AG04449 (cell line): ENCODE data around the gene PRKAR2B.
A peak's percentile ranks its signal among the peaks of the same experiment; 100 is the strongest.

Experiments
- CTCF ChIA-PET: fragments of 350-600 bp; formaldehyde crosslinking; extraction: SDS; loops from one replicate; lab custom pipeline; 2021; ENCODE audit warnings: antibody characterized with exemption; lab: Yijun Ruan, JAX
- POLR2A ChIA-PET: fragments of 400-600, 350-600 bp; formaldehyde crosslinking; extraction: SDS; loops from one replicate; lab custom pipeline; 2020; ENCODE audit warnings: antibody characterized with exemption, inconsistent platforms; lab: Yijun Ruan, JAX
- DNase-seq: peaks from one replicate; pipeline ENCODE4 v3.0.0-alpha.2; 2010; ENCODE audit warnings: low read depth, low spot score
- H3K4me3 ChIP-seq: 2 replicates; pipeline ENCODE4 v1.5.1; 2011; ENCODE audit warnings: low read depth, mild to moderate bottlenecking, control low read depth, low read length
- CTCF ChIP-seq: IDR thresholded peaks from one replicate; pipeline ENCODE4 v1.5.1; 2011; ENCODE audit warnings: mild to moderate bottlenecking, moderate library complexity, low read length, control low read depth, inconsistent platforms; ENCODE audit not compliant: insufficient read depth; ENCODE audit errors: missing control alignments

The PRKAR2B gene

GRCh38 chr7:107161415-107161814 is 116.9 kb downstream of the PRKAR2B start:
- no peak for TF ChIP-seq CTCF
- H3K4me3 ChIP-seq, result no peak overlapping the region
- ChIA-PET POLR2A (no interaction called here), CTCF (interaction anchor here (1.4 to 9.9 kb wide), 3 partner anchors 12 to 369 kb away, joined by 3 to 140 read pairs (median 6); no protein-coding TSS in a partner anchor)
- DNase-seq, result no peak

GRCh38 chr7:107162475-107162874 is 118.0 kb downstream of the PRKAR2B start:
- POLR2A ChIA-PET, result interaction anchor here (0.6 kb wide), 1 partner anchor 1379 kb away, joined by 3 read pairs; no protein-coding TSS in a partner anchor
- no peak for TF ChIP-seq CTCF
- no peak for DNase-seq
- no peak overlapping the region for H3K4me3 ChIP-seq
- CTCF ChIA-PET, result interaction anchor here (1.4 to 9.9 kb wide), 3 partner anchors 13 to 370 kb away, joined by 3 to 140 read pairs (median 6); no protein-coding TSS in a partner anchor

GRCh38 chr7:107164092-107164491 is 119.6 kb downstream of the PRKAR2B start:
- H3K4me3 ChIP-seq, result no peak overlapping the region
- DNase-seq, result no peak
- ChIA-PET POLR2A (no interaction called here), CTCF (interaction anchor here (0.7 to 9.9 kb wide), 2 partner anchors 14 to 43 kb away, joined by 3 to 140 read pairs; no protein-coding TSS in a partner anchor)
- no peak for TF ChIP-seq CTCF

DNA sequence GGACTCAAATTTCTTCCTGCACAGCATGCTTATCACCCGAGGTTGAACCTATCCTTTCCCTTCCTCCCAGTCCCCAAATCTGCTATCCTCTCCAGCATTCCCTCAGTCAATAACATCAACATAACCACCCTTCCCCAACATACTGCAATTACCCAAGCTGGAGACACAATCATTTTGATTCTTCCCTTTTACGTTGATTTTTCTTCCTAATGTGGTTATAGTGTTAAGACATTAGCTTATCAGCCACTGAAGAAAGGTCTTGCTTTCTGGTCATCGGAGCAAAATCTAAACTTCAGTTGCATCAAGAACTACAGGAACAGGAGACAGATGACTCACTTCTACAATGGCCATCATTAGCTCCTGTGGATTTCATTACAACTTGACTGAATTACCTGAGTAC is 120.8 kb downstream of the PRKAR2B start:
- no peak for DNase-seq
- no peak overlapping the region for H3K4me3 ChIP-seq
- TF ChIP-seq CTCF, result no peak
- CTCF ChIA-PET, result interaction anchor here (0.8 to 9.9 kb wide), 4 partner anchors 9 to 373 kb away, joined by 3 to 140 read pairs (median 4); no protein-coding TSS in a partner anchor
- POLR2A ChIA-PET, result no interaction called here

GRCh38 chr7:107166736-107167426 is 122.4 kb downstream of the PRKAR2B start:
- no peak for TF ChIP-seq CTCF
- DNase-seq, result no peak
- peak overlapping the region; percentile 76 for H3K4me3 ChIP-seq
- POLR2A ChIA-PET, result interaction anchor here (0.7 kb wide), 1 partner anchor 722 kb away, joined by 3 read pairs; no protein-coding TSS in a partner anchor
- CTCF ChIA-PET, result interaction anchor here (0.6 to 9.9 kb wide), 10 partner anchors 10 to 990 kb away, joined by 3 to 140 read pairs (median 3); no protein-coding TSS in a partner anchor
